Mesenchymal stem cell (in vitro differentiated cells and primary cell): ENCODE measurements around the gene ABI2.

Source experiments
- DNase-seq: peaks from one replicate; pipeline ENCODE4 v3.0.0-alpha.2; 2013
- H2AFZ ChIP-seq: one replicate; pipeline ENCODE4 v1.6.1; 2013; ENCODE audit warnings: low read depth, mild to moderate bottlenecking, control low read depth, inconsistent platforms, low read length, moderate library complexity
- H2AK5ac ChIP-seq: 2 replicates; pipeline ENCODE4 v1.6.1; 2013; ENCODE audit warnings: low read length, moderate library complexity, mild to moderate bottlenecking, inconsistent platforms; ENCODE audit not compliant: severe bottlenecking
- H2BK120ac ChIP-seq: one replicate; pipeline ENCODE4 v1.6.1; 2013; ENCODE audit warnings: low read depth, mild to moderate bottlenecking, inconsistent platforms, low read length, moderate library complexity
- H2BK12ac ChIP-seq, 2 experiments: one replicate each; pipeline ENCODE4 v1.6.1; 2013; ENCODE audit warnings: inconsistent platforms in 2 of 2, low read length in 2 of 2, mild to moderate bottlenecking in 2 of 2, moderate library complexity in 2 of 2, control low read depth in 1 of 2
- H2BK15ac ChIP-seq: one replicate; pipeline ENCODE4 v1.6.1; 2013; ENCODE audit warnings: mild to moderate bottlenecking, low read depth, inconsistent platforms; ENCODE audit not compliant: poor library complexity, severe bottlenecking
- H2BK5ac ChIP-seq: 2 replicates; pipeline ENCODE4 v1.6.1; 2013; ENCODE audit warnings: low read depth, mild to moderate bottlenecking, low read length, control low read depth, inconsistent platforms; ENCODE audit not compliant: poor library complexity, severe bottlenecking
- H3K14ac ChIP-seq, 2 experiments: one replicate each; pipeline ENCODE4 v1.6.1; 2013; ENCODE audit warnings: inconsistent platforms in 2 of 2, low read length in 2 of 2, control low read depth in 1 of 2, mild to moderate bottlenecking in 1 of 2, moderate library complexity in 1 of 2
- H3K18ac ChIP-seq, 2 experiments: one replicate each; pipeline ENCODE4 v1.6.1; 2013; ENCODE audit warnings: inconsistent platforms in 2 of 2, low read length in 2 of 2, control low read depth in 1 of 2, low read depth in 1 of 2, mild to moderate bottlenecking in 1 of 2
- H3K23ac ChIP-seq, 2 experiments: one replicate each; pipeline ENCODE4 v1.6.1; 2013; ENCODE audit warnings: inconsistent platforms in 2 of 2, low read length in 2 of 2, mild to moderate bottlenecking in 2 of 2, moderate library complexity in 2 of 2, control low read depth in 1 of 2
- H3K27ac ChIP-seq: 2 replicates; pipeline ENCODE4 v1.5.1; 2013; ENCODE audit warnings: mild to moderate bottlenecking, moderate library complexity, low read length, control low read depth, inconsistent platforms; ENCODE audit not compliant: poor library complexity, severe bottlenecking
- H3K27me3 ChIP-seq, 2 experiments: 2 replicates each; pipeline versions ENCODE4 v1.6.1 to v1.7.0; 2013; ENCODE audit warnings: low read length in 2 of 2, mild to moderate bottlenecking in 2 of 2, moderate library complexity in 2 of 2, control low read depth in 1 of 2, inconsistent platforms in 1 of 2; ENCODE audit not compliant: control insufficient read depth in 1 of 2, insufficient read depth in 1 of 2
- H3K36me3 ChIP-seq, 2 experiments: 2 replicates each; pipeline versions ENCODE4 v1.6.1 to v1.7.0; 2013; ENCODE audit warnings: low read length in 2 of 2, control low read depth in 1 of 2, inconsistent platforms in 1 of 2, low read depth in 1 of 2, mild to moderate bottlenecking in 1 of 2; ENCODE audit not compliant: insufficient read depth in 2 of 2, control insufficient read depth in 1 of 2
- H3K4ac ChIP-seq, 2 experiments: one replicate each; pipeline ENCODE4 v1.6.1; 2013; ENCODE audit warnings: inconsistent platforms in 2 of 2, low read length in 2 of 2, mild to moderate bottlenecking in 2 of 2, moderate library complexity in 2 of 2, control low read depth in 1 of 2, low read depth in 1 of 2
- H3K4me1 ChIP-seq: 2 replicates; pipeline ENCODE4 v1.6.1; 2013; ENCODE audit warnings: low read depth, low read length, control low read depth; ENCODE audit not compliant: control insufficient read depth, insufficient read depth
- H3K4me2 ChIP-seq: 2 replicates; pipeline ENCODE4 v1.6.1; 2013; ENCODE audit warnings: low read length, mild to moderate bottlenecking, inconsistent platforms; ENCODE audit not compliant: poor library complexity, severe bottlenecking
- H3K4me3 ChIP-seq, 2 experiments: 2 replicates each; pipeline versions ENCODE4 v1.5.1 to v1.7.0; 2013; ENCODE audit warnings: low read length in 2 of 2, mild to moderate bottlenecking in 2 of 2, control low read depth in 1 of 2, low read depth in 1 of 2; ENCODE audit not compliant: insufficient read depth in 1 of 2
- H3K79me1 ChIP-seq: replicated peaks from 2 replicates; pipeline ENCODE4 v1.6.1; 2013; ENCODE audit warnings: mild to moderate bottlenecking, control low read depth, low read length, inconsistent platforms; ENCODE audit not compliant: poor library complexity, severe bottlenecking
- H3K9ac ChIP-seq: 2 replicates; pipeline ENCODE4 v1.7.0; 2013; ENCODE audit warnings: mild to moderate bottlenecking, low read length, moderate library complexity
- H3K9me3 ChIP-seq: 2 replicates; pipeline ENCODE4 v1.7.0; 2013; ENCODE audit warnings: mild to moderate bottlenecking, low read length; ENCODE audit not compliant: control insufficient read depth
- H4K8ac ChIP-seq: one replicate; pipeline ENCODE4 v1.6.1; 2013; ENCODE audit warnings: inconsistent platforms, mild to moderate bottlenecking, low read length, moderate library complexity
- H4K91ac ChIP-seq: one replicate; pipeline ENCODE4 v1.6.1; 2013; ENCODE audit warnings: mild to moderate bottlenecking, low read length, inconsistent platforms
- WGBS: methylation state at CpG from one replicate; pipeline ENCODE4 v1.1.7; 2013; ENCODE audit warnings: mixed read lengths; 5-methylcytosine and 5-hydroxymethylcytosine counted together

The ABI2 gene

DNA sequence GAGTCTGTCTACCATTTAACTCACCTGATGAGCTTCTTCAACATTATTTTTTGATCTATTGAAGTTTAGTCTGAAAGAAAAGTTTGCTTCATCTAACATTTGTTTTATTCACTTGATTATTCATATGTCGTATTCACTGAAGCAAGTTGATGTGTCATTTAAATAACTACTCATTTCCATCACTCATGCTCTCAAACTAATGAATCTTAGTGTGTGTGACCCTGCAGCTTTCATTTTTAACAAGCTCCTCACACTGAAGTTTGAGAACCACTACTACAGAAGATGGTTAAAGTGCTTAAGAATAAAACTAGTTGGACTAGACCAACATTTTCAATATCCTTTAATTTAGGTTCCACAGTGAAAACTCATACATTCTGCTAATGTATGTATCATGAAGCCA is 1.8 kb upstream of the ABI2 start:
- WGBS = 100% methylated on average over 1 of the region's 1 CpG
- H3K36me3 ChIP-seq = no peaks in the 10 kb centered on the region
- no peak overlapping the region for H2BK5ac ChIP-seq
- no peak overlapping the region for H4K8ac ChIP-seq
- H2BK12ac ChIP-seq = no peak overlapping the region
- H3K23ac ChIP-seq = no peak overlapping the region
- H3K18ac ChIP-seq = no peak overlapping the region
- no peak overlapping the region for H3K9ac ChIP-seq
- no peaks in the 10 kb centered on the region for H3K9me3 ChIP-seq
- no peak overlapping the region for H3K4ac ChIP-seq
- no peak overlapping the region for H3K4me2 ChIP-seq
- no peak overlapping the region for H2BK120ac ChIP-seq
- no peaks in the 10 kb centered on the region for H3K27me3 ChIP-seq
- H2AFZ ChIP-seq = no peak overlapping the region
- H3K79me1 ChIP-seq = no peaks in the 10 kb centered on the region
- no peak overlapping the region for H2BK15ac ChIP-seq
- H3K4me1 ChIP-seq = no peaks in the 10 kb centered on the region
- no peak for DNase-seq
- H3K4me3 ChIP-seq = no peak overlapping the region
- H3K14ac ChIP-seq = no peak overlapping the region
- no peak overlapping the region for H2AK5ac ChIP-seq
- no peak overlapping the region for H4K91ac ChIP-seq
- no peak overlapping the region for H3K27ac ChIP-seq

DNA sequence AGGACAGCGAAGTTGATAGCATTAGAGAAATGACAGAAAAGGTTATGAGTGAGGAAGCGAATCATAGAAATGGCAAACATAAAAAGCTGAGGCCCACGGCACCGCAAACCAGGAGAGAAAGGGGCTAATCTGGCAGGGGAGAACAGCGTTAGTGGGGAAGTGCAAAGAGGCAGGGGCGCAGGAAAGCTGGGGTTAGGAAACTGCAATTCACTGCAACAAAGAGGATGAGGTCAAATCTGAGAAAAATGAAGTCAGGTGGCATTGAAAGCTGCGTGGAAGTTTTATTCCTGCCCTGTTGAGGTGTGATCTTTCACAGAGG is 653 bp upstream of the ABI2 start:
- Histone ChIP-seq H2BK120ac (no peak overlapping the region), H3K9ac (peak overlapping the region; percentile 91), H3K27me3 (no peaks in the 10 kb centered on the region), H3K9me3 (no peaks in the 10 kb centered on the region), H4K91ac (peak overlapping the region; percentile 36), H2AK5ac (no peak overlapping the region), H3K4me1 (no peaks in the 10 kb centered on the region), H2BK15ac (no peak overlapping the region), H3K36me3 (no peaks in the 10 kb centered on the region), H3K23ac (no peak overlapping the region), H3K4me2 (peak overlapping the region; percentile 63), H2BK12ac (no peak overlapping the region), H3K4me3 (peak overlapping the region; percentile 60 to 83), H4K8ac (peak overlapping the region; percentile 90), H3K14ac (no peak overlapping the region), H3K18ac (peak overlapping the region in 1 of 2 experiments; percentile 15), H2AFZ (no peak overlapping the region), H3K4ac (no peak overlapping the region), H3K79me1 (no peaks in the 10 kb centered on the region), H2BK5ac (no peak overlapping the region), H3K27ac (peak overlapping the region; percentile 34)
- 9% methylated on average over 7 of the region's 7 CpGs for WGBS
- DNase-seq = no peak

DNA sequence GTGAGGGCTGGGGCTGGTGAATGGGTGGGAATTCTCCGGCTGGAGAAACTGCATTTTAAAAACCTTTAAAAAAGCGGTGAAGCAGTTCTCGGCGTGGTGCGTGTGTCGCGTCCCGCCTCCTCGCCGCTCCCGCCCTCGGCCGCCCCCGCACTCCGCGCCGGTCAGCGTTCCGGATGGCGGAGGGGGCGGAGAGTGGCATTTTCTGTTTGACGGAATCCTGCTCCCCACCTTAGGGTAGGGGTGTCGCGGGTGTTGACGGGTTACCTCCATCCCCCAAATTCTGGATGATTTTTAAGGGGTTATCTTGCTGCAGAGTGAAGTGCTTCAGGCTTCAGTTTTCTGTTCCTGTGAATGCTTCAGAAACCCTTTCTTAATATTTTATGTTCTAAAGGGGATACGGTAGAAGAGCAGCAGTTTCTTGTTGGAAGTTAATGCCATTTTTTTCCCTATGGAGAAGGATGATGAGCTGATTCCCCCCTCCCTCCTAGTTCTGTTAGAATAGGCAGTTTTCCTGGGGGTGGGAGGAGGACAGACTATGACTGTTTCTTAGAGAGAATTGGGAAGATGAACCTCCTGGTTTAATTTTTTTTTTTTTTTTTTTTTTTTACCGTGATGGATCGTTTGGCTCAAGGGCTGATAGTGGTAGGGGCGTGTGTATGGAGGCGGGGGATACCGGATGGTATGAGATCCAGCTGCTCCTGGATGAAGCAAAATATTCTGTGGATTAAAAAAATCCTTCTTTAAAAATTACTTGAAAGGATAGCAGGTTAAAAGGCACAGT is 756 bp downstream of the ABI2 start:
- Histone ChIP-seq H4K8ac (peak overlapping the region; percentile 72), H3K4me1 (no peaks in the 10 kb centered on the region), H3K23ac (peak overlapping the region; percentile 79 to 96), H3K79me1 (no peaks in the 10 kb centered on the region), H2BK5ac (no peak overlapping the region), H3K14ac (peak overlapping the region; percentile 26 to 79), H2BK15ac (peak overlapping the region; percentile 23), H3K9me3 (no peaks in the 10 kb centered on the region), H3K4ac (peak overlapping the region in 1 of 2 experiments; percentile 95), H3K18ac (peak overlapping the region; percentile 92 to 97), H2BK120ac (peak overlapping the region; percentile 85), H2AFZ (peak overlapping the region; percentile 71), H2BK12ac (no peak overlapping the region), H4K91ac (no peak overlapping the region), H3K36me3 (no peaks in the 10 kb centered on the region), H3K27me3 (no peaks in the 10 kb centered on the region), H3K27ac (peak overlapping the region; percentile 24), H2AK5ac (no peak overlapping the region), H3K4me3 (peak overlapping the region; percentile 83 to 99), H3K9ac (peak overlapping the region; percentile 91), H3K4me2 (peak overlapping the region; percentile 79)
- peak; percentile 64 for DNase-seq
- WGBS = under 1% methylated on average over 22 of the region's 31 CpGs

DNA sequence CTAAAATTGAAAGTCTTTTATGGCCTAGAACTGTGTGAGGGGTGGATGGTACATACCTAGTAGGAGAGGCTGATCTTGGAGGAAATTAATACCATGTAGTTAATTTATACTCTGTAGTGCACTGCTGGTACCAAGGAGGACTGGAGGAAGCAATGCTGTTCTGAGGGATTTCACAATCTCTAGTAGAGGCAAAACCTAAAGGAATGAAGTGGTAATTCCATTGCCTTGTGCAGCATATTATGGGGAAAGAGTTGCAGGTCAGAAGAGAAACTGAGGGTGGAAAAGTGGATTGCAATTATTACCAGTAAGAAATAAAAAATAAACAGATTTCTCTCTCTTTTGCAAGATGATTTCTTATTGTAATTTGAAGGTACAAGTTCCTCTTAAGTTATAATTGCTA is 2.2 kb downstream of the ABI2 start:
- H2BK15ac ChIP-seq = no peak overlapping the region
- H2BK120ac ChIP-seq = no peak overlapping the region
- no peak overlapping the region for H2BK5ac ChIP-seq
- no peak overlapping the region for H3K4me2 ChIP-seq
- H2AK5ac ChIP-seq = no peak overlapping the region
- H3K4me3 ChIP-seq = peak overlapping the region in 1 of 2 experiments; percentile 83
- H3K9me3 ChIP-seq = no peaks in the 10 kb centered on the region
- no peaks in the 10 kb centered on the region for H3K36me3 ChIP-seq
- no peaks in the 10 kb centered on the region for H3K27me3 ChIP-seq
- H3K4me1 ChIP-seq = no peaks in the 10 kb centered on the region
- H3K14ac ChIP-seq = no peak overlapping the region
- no peak overlapping the region for H3K4ac ChIP-seq
- H3K18ac ChIP-seq = no peak overlapping the region
- peak overlapping the region; percentile 5 for H3K9ac ChIP-seq
- H3K79me1 ChIP-seq = no peaks in the 10 kb centered on the region
- H3K27ac ChIP-seq = no peak overlapping the region
- no peak overlapping the region for H2BK12ac ChIP-seq
- H4K8ac ChIP-seq = no peak overlapping the region
- H2AFZ ChIP-seq = no peak overlapping the region
- no peak overlapping the region for H4K91ac ChIP-seq
- peak; percentile 70 for DNase-seq
- no peak overlapping the region for H3K23ac ChIP-seq
